ENCODE results near the gene GNA15. TPM values are rescaled to one million over a fixed set of nuclear protein-coding genes. Genes with fewer than 3 reads are reported as not detected.

The GNA15 gene
- total RNA-seq, 1 experiment from 2014 or later: 6.2 TPM

GRCh38 chr19:3146677-3147100 is 10.9 kb downstream of the GNA15 start:
- TF ChIP-seq TCF7L2 (IDR thresholded peaks at IDR 0.05; ENCODE audit: low read depth, low read length) (no peak), SIN3A (IDR thresholded peaks at IDR 0.05; ENCODE audit: borderline replicate concordance, insufficient read depth, low read depth, low read length) (no peak), POLR2AphosphoS5 (IDR thresholded peaks at IDR 0.05; ENCODE audit: low read depth, low read length) (no peak), REST (IDR thresholded peaks at IDR 0.05; ENCODE audit: insufficient read depth in 1 of 2, low read depth in 2 of 2, low read length in 1 of 2) (no peak), CTCF (IDR thresholded peaks at IDR 0.05) (peak; percentile 88)
- no peak overlapping the region for H3K27ac ChIP-seq (ENCODE audit: low read length)
- ChIA-PET POLR2A (interaction anchor here (0.6 to 0.7 kb wide), 2 partner anchors 13 to 42 kb away, joined by 3 to 5 read pairs; no protein-coding TSS in a partner anchor), CTCF (interaction anchor here (0.6 to 1.1 kb wide), 2 partner anchors 14 to 18 kb away, joined by 3 to 7 read pairs; no protein-coding TSS in a partner anchor)
- in situ Hi-C loops (cut with HindIII; ENCODE audit: low pct_unique_long_range_greater_than_20kb, low sequenced_read_pairs): no loop called here
- ATAC-seq: peak; percentile 52; the same call in 1 of the 2 replicates
- intact Hi-C loops (cut with micrococcal nuclease; ENCODE audit: unreplicated experiment): no loop called here
- H3K27me3 ChIP-seq (ENCODE audit: control insufficient read depth, insufficient read depth, low read length): no peaks in the 10 kb centered on the region
- peak; percentile 30 for DNase-seq (ENCODE audit: low read depth, low spot score)
- peaks cover 6% of the 10 kb centered on the region for H3K4me1 ChIP-seq (ENCODE audit: control insufficient read depth, insufficient read depth, low read length)
- H3K36me3 ChIP-seq (ENCODE audit: control insufficient read depth, insufficient read depth, low read length): no peaks in the 10 kb centered on the region
- H3K9me3 ChIP-seq (ENCODE audit: control insufficient read depth, insufficient read depth, low read depth, low read length): no peaks in the 10 kb centered on the region
- H3K4me3 ChIP-seq (ENCODE audit: low read depth in 2 of 2, low read length in 2 of 2): no peak overlapping the region
- no TSS peak for BruUV-seq (replicated peaks)

- no peak for DNase-seq (ENCODE audit: low read depth, low spot score)
- Histone ChIP-seq H3K36me3 (ENCODE audit: control insufficient read depth, insufficient read depth, low read length) (no peaks in the 10 kb centered on the region), H3K4me1 (ENCODE audit: control insufficient read depth, insufficient read depth, low read length) (no peaks in the 10 kb centered on the region), H3K27me3 (ENCODE audit: control insufficient read depth, insufficient read depth, low read length) (no peaks in the 10 kb centered on the region), H3K4me3 (ENCODE audit: low read depth in 2 of 2, low read length in 2 of 2) (no peak overlapping the region), H3K9me3 (ENCODE audit: control insufficient read depth, insufficient read depth, low read depth, low read length) (no peaks in the 10 kb centered on the region), H3K27ac (ENCODE audit: low read length) (no peak overlapping the region)
- no peak for TF ChIP-seq CTCF (IDR thresholded peaks at IDR 0.05)
- in situ Hi-C loops (cut with HindIII; ENCODE audit: low pct_unique_long_range_greater_than_20kb, low sequenced_read_pairs): no loop called here
- no peak for ATAC-seq
- no TSS peak for BruUV-seq (replicated peaks)
- ChIA-PET CTCF (no interaction called here), POLR2A (no interaction called here)
- intact Hi-C loops (cut with micrococcal nuclease; ENCODE audit: unreplicated experiment): no loop called here
These were observed 12.7 kb downstream of the GNA15 start for GRCh38 chr19:3148503-3148902.
